B cell (primary cell): ENCODE measurements around the gene APP. TPM values are rescaled to one million over a fixed set of nuclear protein-coding genes. Genes with fewer than 3 reads are reported as not detected.
A peak's percentile ranks its signal among the peaks of the same experiment; 100 is the strongest.

Experiments
- ATAC-seq: fragments of 200-7000 bp; cut with Tn5 transposase; one replicate; pipeline ENCODE4 v1.10.0; 2021; ENCODE audit warnings: low read depth, mild to moderate bottlenecking, moderate number of reproducible peaks, moderate library complexity
- CTCF ChIA-PET: fragments of 350-600 bp; sonication (Branson Sonifier 250); formaldehyde crosslinking; loops from one replicate; lab custom pipeline; 2021; ENCODE audit warnings: antibody characterized with exemption, inconsistent platforms; lab: Charles Lee
- POLR2A ChIA-PET: fragments of 350-600 bp; sonication (Branson Sonifier 250); formaldehyde crosslinking; loops from one replicate; lab custom pipeline; 2021; ENCODE audit warnings: antibody characterized with exemption; lab: Charles Lee
- DNase-seq: peaks from one replicate; pipeline ENCODE4 v3.0.0; 2013
- H2AFZ ChIP-seq: 2 replicates; pipeline ENCODE4 v1.6.1; 2012; ENCODE audit warnings: mild to moderate bottlenecking, low read depth, low read length; ENCODE audit not compliant: insufficient read depth, poor library complexity, severe bottlenecking
- H3K27ac ChIP-seq, 2 donors: 1 replicate in 1 of 2; 2 replicates in 1 of 2; pipeline ENCODE4 v1.5.1; 2012 to 2013; ENCODE audit warnings: low read length in 2 of 2, mild to moderate bottlenecking in 2 of 2, moderate library complexity in 1 of 2
- H3K27me3 ChIP-seq, 4 experiments: fragments of 200-600 bp in 1 of 4; sonication (generic) in 1 of 4; replicated peaks in 1 of 4; 1 replicate in 2 of 4; 2 replicates in 2 of 4; pipeline versions ENCODE4 v1.6.1 to v1.7.0; 2013 to 2016; ENCODE audit warnings: low read length in 3 of 4, mild to moderate bottlenecking in 2 of 4, mixed read lengths in 1 of 4, moderate library complexity in 1 of 4; ENCODE audit not compliant: insufficient read depth in 4 of 4, control insufficient read depth in 3 of 4; ENCODE audit errors: control extremely low read depth in 1 of 4
- H3K36me3 ChIP-seq, 2 experiments: replicated peaks in 1 of 2; 1 replicate in 1 of 2; 2 replicates in 1 of 2; pipeline versions ENCODE4 v1.6.1 to v1.7.1; 2013; ENCODE audit warnings: low read length in 1 of 2; ENCODE audit not compliant: insufficient read depth in 2 of 2, control insufficient read depth in 1 of 2; ENCODE audit errors: control extremely low read depth in 1 of 2, extremely low read depth in 1 of 2
- H3K4me1 ChIP-seq, 2 donors: fragments of 200-600 bp in 1 of 2; sonication (generic) in 1 of 2; 1 replicate in 1 of 2; 2 replicates in 1 of 2; pipeline versions ENCODE4 v1.5.1 to v1.6.1; 2013 to 2017; ENCODE audit warnings: low read length in 2 of 2; ENCODE audit not compliant: control insufficient read depth in 2 of 2, insufficient read depth in 2 of 2
- H3K4me2 ChIP-seq: replicated peaks from 2 replicates; pipeline ENCODE3; 2012; ENCODE audit warnings: mild to moderate bottlenecking, low read depth, low read length; ENCODE audit not compliant: poor library complexity, severe bottlenecking
- H3K4me3 ChIP-seq, 5 experiments: fragments of 200-600 bp in 1 of 5; sonication (generic) in 1 of 5; 1 replicate in 3 of 5; 2 replicates in 2 of 5; pipeline versions ENCODE4 v1.5.1 to v1.7.0; 2011 to 2016; ENCODE audit warnings: low read length in 4 of 5, mild to moderate bottlenecking in 4 of 5, low read depth in 2 of 5, control low read depth in 1 of 5, moderate library complexity in 1 of 5; ENCODE audit not compliant: insufficient read depth in 1 of 5; ENCODE audit errors: control extremely low read depth in 1 of 5, extremely low read depth in 1 of 5
- H3K79me2 ChIP-seq: fragments of 200-600 bp; sonication (generic); one replicate; pipeline ENCODE4 v1.6.0; 2016; ENCODE audit warnings: low read length; ENCODE audit not compliant: control insufficient read depth, insufficient read depth
- H3K9ac ChIP-seq: fragments of 200-600 bp; sonication (generic); 2 replicates; pipeline ENCODE4 v1.6.1; 2017; ENCODE audit warnings: mild to moderate bottlenecking, low read length, moderate library complexity
- H3K9me3 ChIP-seq, 3 donors: one replicate each; pipeline versions ENCODE4 v1.6.1 to v1.7.1; 2013; ENCODE audit warnings: low read length in 2 of 3; ENCODE audit not compliant: control insufficient read depth in 2 of 3, insufficient read depth in 1 of 3; ENCODE audit errors: control extremely low read depth in 1 of 3
- H4K20me1 ChIP-seq: 2 replicates; pipeline ENCODE4 v1.6.0; 2012; ENCODE audit warnings: mild to moderate bottlenecking, low read length; ENCODE audit not compliant: insufficient read depth, control insufficient read depth, poor library complexity, severe bottlenecking
- H3K27ac Mint-ChIP-seq: one replicate; pipeline ENCODE4 v1.8.0; 2021; ENCODE audit warnings: mixed read lengths
- H3K27me3 Mint-ChIP-seq: one replicate; pipeline ENCODE4 v1.8.0; 2021; ENCODE audit warnings: mixed read lengths
- H3K4me1 Mint-ChIP-seq: one replicate; pipeline ENCODE4 v1.8.0; 2021; ENCODE audit warnings: mixed read lengths
- H3K4me3 Mint-ChIP-seq: one replicate; pipeline ENCODE4 v1.8.0; 2021; ENCODE audit warnings: mixed read lengths
- H3K9me3 Mint-ChIP-seq: one replicate; pipeline ENCODE4 v1.8.0; 2022; ENCODE audit warnings: mixed read lengths; ENCODE audit not compliant: insufficient read depth
- EZH2 ChIP-seq: IDR thresholded peaks from 2 replicates; pipeline ENCODE4 v1.6.1; 2012; ENCODE audit warnings: borderline replicate concordance, low read depth, mild to moderate bottlenecking, moderate library complexity, low read length; ENCODE audit not compliant: insufficient read depth, poor library complexity, severe bottlenecking
- WGBS: methylation state at CpG from one replicate; pipeline ENCODE4 v1.1.5; 2013; ENCODE audit warnings: missing lambda C conversion rate; ENCODE audit not compliant: insufficient coverage; 5-methylcytosine and 5-hydroxymethylcytosine counted together
- intact Hi-C: fragments of 100-400 bp; cut with micrococcal nuclease; formaldehyde crosslinking; loops from one replicate; pipeline ENCODE4 v1.10.0; 2022
- polyA plus RNA-seq: library from polyadenylated mRNA; depleted of rRNA; stranded (reverse); fragments of >200 nt; gene quantifications from 2 replicates; pipeline ENCODE4 v1.2.3, GENCODE V29; 2012
- total RNA-seq, 2 donors: library from RNA; stranded (reverse); fragments of 120-200 nt in 1 of 2; gene quantifications; 1 replicate in 1 of 2; 2 replicates in 1 of 2; pipeline versions ENCODE4 v1.2.3 to v1.2.4, GENCODE V29; 2013 to 2022
- TF ChIP-seq, protein P1 (sequence below): fragments of 200-600 bp; IDR thresholded peaks from one replicate; pipeline ENCODE4 v1.8.0; 2022; ENCODE audit warnings: antibody characterized with exemption, mild to moderate bottlenecking

Gene APP
- total and polyA plus RNA-seq, 2 donors (not counting 1 experiment from before 2014, with no cell fraction given) = 28.3 to 34.7 TPM

DNA sequence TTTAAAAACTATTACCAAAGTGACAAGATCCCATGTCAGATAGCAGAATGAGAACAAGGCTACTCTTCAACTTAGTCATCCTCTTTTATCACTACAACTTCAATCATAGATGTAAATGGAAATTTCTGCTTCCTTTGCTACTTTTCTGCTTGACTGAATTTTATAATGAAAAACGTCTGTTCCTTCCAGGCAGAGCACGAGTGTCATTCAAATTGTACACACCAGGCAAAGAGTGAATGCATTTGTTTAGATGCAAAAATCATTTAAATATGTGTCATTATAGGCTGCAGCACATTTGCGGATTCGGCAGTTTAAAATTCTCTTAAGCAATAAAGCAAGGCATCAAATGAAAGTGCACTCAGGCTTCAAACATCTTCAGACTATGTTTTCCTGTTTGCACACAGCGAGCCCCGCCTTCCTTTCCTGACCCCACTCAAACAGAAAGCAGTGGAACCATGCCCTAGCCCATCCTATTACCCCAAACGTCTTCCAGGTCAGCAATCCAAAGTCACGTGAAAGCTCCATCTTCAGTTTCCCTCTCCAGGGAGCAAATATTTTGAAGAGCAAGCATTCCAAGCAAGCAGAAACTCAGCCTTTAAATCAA is 99.6 kb downstream of the APP start:
- peak overlapping the region; percentile 85 for H3K4me3 Mint-ChIP-seq
- DNase-seq (peak; percentile 54), ATAC-seq (peak; percentile 75)
- H3K27ac Mint-ChIP-seq = peak overlapping the region; percentile 87
- H3K79me2 ChIP-seq = peaks cover 44% of the 10 kb centered on the region
- no peaks in the 10 kb centered on the region for H3K27me3 Mint-ChIP-seq
- H3K27ac ChIP-seq = peak overlapping the region; percentile 39 to 67
- peak overlapping the region; percentile 66 for H3K4me2 ChIP-seq
- no peaks in the 10 kb centered on the region for H3K9me3 Mint-ChIP-seq
- H3K9me3 ChIP-seq = no peaks in the 10 kb centered on the region
- CTCF ChIA-PET = interaction anchor here (1.5 kb wide), 1 partner anchor 175 kb away, joined by 5 read pairs; no protein-coding TSS in a partner anchor
- H3K36me3 ChIP-seq = no peaks in the 10 kb centered on the region
- H3K4me1 ChIP-seq = peaks cover 17 to 26% of the 10 kb centered on the region in 2 donors
- no peaks in the 10 kb centered on the region for H4K20me1 ChIP-seq
- peak overlapping the region in 4 of 5 experiments; percentile 11 to 59 (median 48) for H3K4me3 ChIP-seq
- no peaks in the 10 kb centered on the region for H3K27me3 ChIP-seq
- H3K4me1 Mint-ChIP-seq = peaks cover 30% of the 10 kb centered on the region
- TF ChIP-seq, protein P1, sequence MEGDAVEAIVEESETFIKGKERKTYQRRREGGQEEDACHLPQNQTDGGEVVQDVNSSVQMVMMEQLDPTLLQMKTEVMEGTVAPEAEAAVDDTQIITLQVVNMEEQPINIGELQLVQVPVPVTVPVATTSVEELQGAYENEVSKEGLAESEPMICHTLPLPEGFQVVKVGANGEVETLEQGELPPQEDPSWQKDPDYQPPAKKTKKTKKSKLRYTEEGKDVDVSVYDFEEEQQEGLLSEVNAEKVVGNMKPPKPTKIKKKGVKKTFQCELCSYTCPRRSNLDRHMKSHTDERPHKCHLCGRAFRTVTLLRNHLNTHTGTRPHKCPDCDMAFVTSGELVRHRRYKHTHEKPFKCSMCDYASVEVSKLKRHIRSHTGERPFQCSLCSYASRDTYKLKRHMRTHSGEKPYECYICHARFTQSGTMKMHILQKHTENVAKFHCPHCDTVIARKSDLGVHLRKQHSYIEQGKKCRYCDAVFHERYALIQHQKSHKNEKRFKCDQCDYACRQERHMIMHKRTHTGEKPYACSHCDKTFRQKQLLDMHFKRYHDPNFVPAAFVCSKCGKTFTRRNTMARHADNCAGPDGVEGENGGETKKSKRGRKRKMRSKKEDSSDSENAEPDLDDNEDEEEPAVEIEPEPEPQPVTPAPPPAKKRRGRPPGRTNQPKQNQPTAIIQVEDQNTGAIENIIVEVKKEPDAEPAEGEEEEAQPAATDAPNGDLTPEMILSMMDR = no peak
- no peak for TF ChIP-seq EZH2
- 0% methylated on average over 6 of the region's 8 CpGs for WGBS
- peak overlapping the region; percentile 49 for H3K9ac ChIP-seq
- H2AFZ ChIP-seq = peak overlapping the region; percentile 56
- POLR2A ChIA-PET = no interaction called here
- intact Hi-C loops = loop anchor here (10.0 kb wide), 2 partner anchors 94 to 106 kb away; no protein-coding TSS in a partner anchor

- peaks cover 30% of the 10 kb centered on the region for H3K4me1 Mint-ChIP-seq
- H3K4me3 ChIP-seq = no peak overlapping the region
These were observed 100.4 kb downstream of the APP start for GRCh38 chr21:26070121-26070520.

More at GRCh38 chr21:26070121-26070520, 100.4 kb downstream of the APP start:
- Histone ChIP-seq H2AFZ (no peak overlapping the region), H3K36me3 (no peaks in the 10 kb centered on the region), H4K20me1 (no peaks in the 10 kb centered on the region), H3K4me1 (peaks cover 17 to 26% of the 10 kb centered on the region in 2 donors), H3K79me2 (peaks cover 46% of the 10 kb centered on the region), H3K27ac (peak overlapping the region in 1 of 2 donors; percentile 67), H3K4me2 (peak overlapping the region; percentile 66), H3K27me3 (no peaks in the 10 kb centered on the region), H3K9ac (no peak overlapping the region), H3K9me3 (no peaks in the 10 kb centered on the region)
- TF ChIP-seq, protein P1 = no peak
- no peak for TF ChIP-seq EZH2
- ChIA-PET POLR2A (no interaction called here), CTCF (interaction anchor here (1.5 kb wide), 1 partner anchor 174 kb away, joined by 5 read pairs; no protein-coding TSS in a partner anchor)
- no CpG with 5 or more reads among the region's 2 CpGs for WGBS
- Mint-ChIP-seq H3K9me3 (no peaks in the 10 kb centered on the region), H3K4me3 (peak overlapping the region; percentile 4), H3K27ac (peak overlapping the region; percentile 87), H3K27me3 (no peaks in the 10 kb centered on the region)
- intact Hi-C loops = loop anchor here (10.0 kb wide), 2 partner anchors 95 to 105 kb away; no protein-coding TSS in a partner anchor
- ATAC-seq (no peak), DNase-seq (no peak)
